GM12872 (cell line): ENCODE results near the gene SVEP1.

Source experiments
- TF ChIP-seq, protein P1 (sequence below): IDR thresholded peaks from 3 replicates; pipeline ENCODE4 v1.5.1; 2011; ENCODE audit warnings: low read depth, mild to moderate bottlenecking, low read length, moderate library complexity; ENCODE audit not compliant: insufficient read depth

Gene SVEP1

DNA sequence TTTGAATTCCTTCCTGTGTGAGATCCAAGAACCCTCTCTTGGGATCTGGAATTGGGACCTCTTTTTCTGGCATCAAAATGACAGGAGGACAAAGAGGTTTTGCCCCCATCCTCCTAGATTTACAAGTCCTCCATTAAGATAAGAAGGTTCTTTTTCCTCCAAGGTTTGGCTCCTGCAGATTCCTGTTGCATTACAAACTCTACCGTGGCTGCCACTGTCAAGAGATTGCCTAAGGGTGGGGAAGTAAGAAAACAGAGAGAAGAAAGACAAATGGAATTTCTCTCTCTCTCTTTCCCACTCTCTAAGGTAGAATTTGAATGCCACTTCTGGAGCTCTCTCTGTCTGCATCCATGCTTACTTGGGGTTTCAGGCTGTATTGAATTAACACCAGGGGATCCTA is 12.0 kb upstream of the SVEP1 start:
- TF ChIP-seq, protein P1, sequence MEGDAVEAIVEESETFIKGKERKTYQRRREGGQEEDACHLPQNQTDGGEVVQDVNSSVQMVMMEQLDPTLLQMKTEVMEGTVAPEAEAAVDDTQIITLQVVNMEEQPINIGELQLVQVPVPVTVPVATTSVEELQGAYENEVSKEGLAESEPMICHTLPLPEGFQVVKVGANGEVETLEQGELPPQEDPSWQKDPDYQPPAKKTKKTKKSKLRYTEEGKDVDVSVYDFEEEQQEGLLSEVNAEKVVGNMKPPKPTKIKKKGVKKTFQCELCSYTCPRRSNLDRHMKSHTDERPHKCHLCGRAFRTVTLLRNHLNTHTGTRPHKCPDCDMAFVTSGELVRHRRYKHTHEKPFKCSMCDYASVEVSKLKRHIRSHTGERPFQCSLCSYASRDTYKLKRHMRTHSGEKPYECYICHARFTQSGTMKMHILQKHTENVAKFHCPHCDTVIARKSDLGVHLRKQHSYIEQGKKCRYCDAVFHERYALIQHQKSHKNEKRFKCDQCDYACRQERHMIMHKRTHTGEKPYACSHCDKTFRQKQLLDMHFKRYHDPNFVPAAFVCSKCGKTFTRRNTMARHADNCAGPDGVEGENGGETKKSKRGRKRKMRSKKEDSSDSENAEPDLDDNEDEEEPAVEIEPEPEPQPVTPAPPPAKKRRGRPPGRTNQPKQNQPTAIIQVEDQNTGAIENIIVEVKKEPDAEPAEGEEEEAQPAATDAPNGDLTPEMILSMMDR: no peak

DNA sequence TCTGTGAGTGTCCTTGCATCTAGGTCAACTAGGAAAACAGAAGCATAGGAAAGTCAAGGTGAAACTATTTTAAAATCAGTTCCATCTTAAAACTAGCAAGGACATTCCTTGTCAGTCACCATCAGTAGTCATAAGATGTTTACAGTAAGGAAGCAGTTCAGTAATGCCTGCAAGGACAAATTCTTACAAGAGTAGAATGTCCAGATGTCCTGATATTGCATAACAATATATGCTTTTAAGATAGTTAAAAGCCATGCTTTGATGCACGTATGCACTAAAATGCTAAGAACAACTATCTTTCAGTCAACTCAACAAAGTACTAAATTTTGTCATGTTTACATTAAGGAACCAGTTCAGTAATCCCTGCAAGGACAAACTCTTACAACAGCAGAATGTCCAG is 11.3 kb upstream of the SVEP1 start:
- TF ChIP-seq, protein P1: no peak

DNA sequence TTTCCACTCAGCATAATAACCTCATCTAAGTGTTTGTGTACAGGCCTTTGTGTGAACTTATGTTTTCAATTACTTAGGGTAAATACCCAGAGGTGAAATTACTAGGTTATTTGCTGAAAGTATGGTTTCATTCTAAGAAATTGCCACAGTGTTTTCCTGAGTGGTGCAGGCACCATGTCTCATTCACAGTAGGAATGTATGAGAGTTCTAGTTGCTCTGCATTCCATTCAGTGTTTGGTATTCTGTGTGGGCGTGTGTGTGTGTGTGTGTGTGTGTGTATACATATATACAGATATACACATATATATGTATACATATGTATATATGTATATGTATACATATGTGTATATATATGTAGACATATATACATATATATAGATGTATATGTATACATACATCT is 8.8 kb upstream of the SVEP1 start:
- TF ChIP-seq, protein P1: no peak

DNA sequence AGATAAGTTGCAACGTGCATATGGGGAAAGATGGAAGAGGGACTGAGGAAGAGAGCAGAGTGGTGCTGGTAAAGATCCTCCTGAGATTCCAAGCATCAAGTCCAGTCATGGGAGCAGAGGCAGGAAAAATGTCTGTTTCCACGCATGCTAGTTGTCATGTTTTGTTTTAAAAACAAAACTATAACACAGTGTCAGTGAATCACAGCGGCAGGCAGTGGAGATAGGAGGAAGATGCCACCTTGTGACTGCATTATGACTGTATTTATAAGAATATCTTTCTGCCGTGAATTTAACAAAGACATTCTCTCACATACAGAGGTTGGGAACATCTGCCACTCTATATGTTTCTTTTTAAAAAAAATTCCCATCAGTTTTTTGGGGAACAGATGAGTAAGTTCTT is 3.7 kb upstream of the SVEP1 start:
- TF ChIP-seq, protein P1: no peak

DNA sequence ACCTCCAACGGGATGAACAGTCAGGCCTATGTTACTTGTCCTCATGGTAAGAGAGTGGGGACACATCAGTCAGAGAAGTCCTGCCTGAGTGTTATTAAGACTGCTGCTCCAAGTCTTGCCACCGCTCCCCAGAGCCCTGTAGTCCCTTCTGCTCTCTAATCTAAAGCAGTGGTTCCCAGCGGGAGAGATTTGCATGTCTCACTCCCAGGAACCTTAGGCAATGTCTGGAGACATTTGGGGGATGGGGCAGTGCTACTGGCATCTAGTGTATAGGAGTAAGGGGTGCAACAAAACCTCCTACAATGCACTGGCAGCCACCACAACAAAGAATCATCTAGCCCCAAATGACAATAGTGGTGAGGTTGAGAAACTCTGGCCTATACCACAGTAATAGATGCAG is 2.6 kb upstream of the SVEP1 start:
- TF ChIP-seq, protein P1: no peak

DNA sequence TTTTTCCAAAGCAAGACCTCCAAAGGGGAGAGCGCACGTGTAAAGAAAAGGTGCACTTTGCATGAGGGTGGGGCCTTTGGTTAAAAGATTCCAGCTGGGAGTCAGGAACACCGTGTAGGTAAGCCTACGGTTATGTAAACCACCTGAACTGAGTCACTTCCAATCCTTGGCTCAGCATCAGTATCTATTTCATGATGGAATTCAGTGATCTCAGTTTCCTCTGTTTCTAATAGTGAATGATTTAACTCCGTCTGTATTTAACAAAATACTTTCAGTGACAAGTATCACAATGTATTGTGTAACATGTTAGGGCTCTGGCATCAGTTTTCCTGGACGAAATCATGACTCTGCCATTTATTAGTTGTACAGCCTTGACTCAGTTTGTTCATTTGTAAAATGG is 1.3 kb upstream of the SVEP1 start:
- TF ChIP-seq, protein P1: no peak

DNA sequence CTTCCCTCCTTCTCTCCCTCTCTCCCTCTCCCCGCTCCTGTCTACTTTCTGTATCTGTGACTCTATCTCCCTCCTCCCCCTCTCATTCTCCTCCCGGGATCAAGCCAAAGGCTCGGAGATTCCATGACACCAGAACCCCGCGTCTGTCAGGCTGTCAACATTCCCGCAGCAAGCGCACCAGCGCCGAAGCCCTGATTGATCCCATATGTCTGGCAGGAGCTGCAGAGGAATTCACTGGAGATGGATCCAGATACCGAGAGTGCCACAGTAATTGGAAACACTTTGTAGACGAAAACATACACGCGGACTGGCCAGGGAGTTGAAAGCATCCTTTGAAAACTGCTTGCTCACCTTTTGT is 300 bp upstream of the SVEP1 start:
- TF ChIP-seq, protein P1: no peak

DNA sequence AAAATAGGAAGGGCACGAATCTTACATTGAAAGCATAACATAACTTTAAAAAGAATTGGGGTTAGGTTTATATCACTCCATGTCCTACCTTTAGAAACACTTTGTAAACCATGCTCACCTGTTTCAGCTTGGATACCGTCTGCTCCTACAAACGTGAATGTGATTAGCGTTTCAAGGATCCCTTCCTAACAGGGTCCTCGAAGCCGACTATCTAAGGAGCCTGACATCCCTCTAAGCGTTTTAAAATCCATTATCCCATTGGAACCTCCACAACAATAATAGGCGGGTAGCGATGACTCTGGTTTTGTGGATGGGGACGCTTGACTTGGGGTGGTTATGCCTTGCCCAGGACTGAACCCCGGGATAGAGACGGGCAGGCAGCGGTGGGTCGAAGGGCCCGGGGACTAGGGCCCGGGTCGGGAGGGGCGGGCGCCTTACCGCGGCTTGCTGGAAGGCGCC is 937 bp downstream of the SVEP1 start:
- TF ChIP-seq, protein P1: no peak
